ENCODE results near the gene SLC6A20. TPM values are rescaled to one million over a fixed set of nuclear protein-coding genes. Genes with fewer than 3 reads are reported as not detected.

The SLC6A20 gene
- polyA plus RNA-seq, 1 donor = 0.28 TPM

GRCh38 chr3:45778761-45779201, 17.6 kb downstream of the SLC6A20 start:
- no peak for DNase-seq (ENCODE audit: low read depth)

GRCh38 chr3:45777746-45778386, 18.5 kb downstream of the SLC6A20 start:
- no peak for DNase-seq (ENCODE audit: low read depth)

- no peak for DNase-seq (ENCODE audit: low read depth)
Observed at GRCh38 chr3:45777111-45777745, 19.1 kb downstream of the SLC6A20 start.

GRCh38 chr3:45776611-45777010, 19.7 kb downstream of the SLC6A20 start:
- no peak for DNase-seq (ENCODE audit: low read depth)

GRCh38 chr3:45776301-45776595, 20.1 kb downstream of the SLC6A20 start:
- DNase-seq (ENCODE audit: low read depth) = no peak

- no peak for DNase-seq (ENCODE audit: low read depth)
Observed at GRCh38 chr3:45775571-45776300, 20.6 kb downstream of the SLC6A20 start.

GRCh38 chr3:45774581-45775521, 21.5 kb downstream of the SLC6A20 start:
- no peak for DNase-seq (ENCODE audit: low read depth)

- DNase-seq (ENCODE audit: low read depth) = no peak
Observed at GRCh38 chr3:45773714-45774449, 22.5 kb downstream of the SLC6A20 start.

DNA sequence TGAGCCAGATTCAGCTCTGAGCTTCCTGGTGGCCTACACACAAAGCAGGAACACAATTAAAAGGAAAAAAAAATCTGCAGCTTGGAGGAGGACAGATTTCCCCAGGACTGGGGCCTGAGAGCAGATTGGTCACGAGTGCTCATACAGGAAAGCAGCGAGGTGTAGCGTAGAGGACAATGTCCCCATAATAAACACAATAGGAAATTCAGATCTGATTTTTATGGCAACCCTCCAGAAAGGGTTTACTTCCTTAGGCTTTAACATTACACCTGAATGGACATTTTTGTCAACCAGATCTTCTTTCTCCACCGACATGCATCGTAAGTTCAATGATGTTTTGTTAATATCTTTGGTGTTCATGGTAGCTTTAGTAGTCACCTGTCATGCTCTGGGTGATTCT, 23.3 kb downstream of the SLC6A20 start:
- DNase-seq (ENCODE audit: low read depth) = no peak

GRCh38 chr3:45772341-45773035, 23.8 kb downstream of the SLC6A20 start:
- no peak for DNase-seq (ENCODE audit: low read depth)

- no peak for DNase-seq (ENCODE audit: low read depth)
Observed at GRCh38 chr3:45771831-45772230, 24.5 kb downstream of the SLC6A20 start.

- no peak for DNase-seq (ENCODE audit: low read depth)
Observed at GRCh38 chr3:45771166-45771775, 25.1 kb downstream of the SLC6A20 start.

DNA sequence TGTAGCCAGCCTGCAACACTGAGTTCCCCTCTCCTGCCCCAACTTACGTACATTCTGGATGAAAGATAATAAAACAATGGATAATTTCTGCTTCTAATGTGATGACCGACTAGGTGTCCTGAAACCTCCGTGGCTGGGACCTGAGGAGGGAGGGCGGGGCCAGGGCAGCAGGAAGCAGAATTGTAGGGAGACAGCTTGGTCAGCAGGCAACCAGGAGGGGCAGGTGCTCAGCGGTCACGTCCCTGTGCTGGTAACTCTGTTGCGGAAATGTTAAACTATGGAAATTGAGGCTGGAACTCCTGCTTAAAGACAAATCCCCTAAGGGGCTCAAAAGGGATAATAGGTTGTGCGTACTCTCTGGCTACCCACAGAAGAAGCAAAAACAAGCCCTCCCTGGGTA, 30.4 kb downstream of the SLC6A20 start:
- DNase-seq (ENCODE audit: low read depth) = no peak

DNA sequence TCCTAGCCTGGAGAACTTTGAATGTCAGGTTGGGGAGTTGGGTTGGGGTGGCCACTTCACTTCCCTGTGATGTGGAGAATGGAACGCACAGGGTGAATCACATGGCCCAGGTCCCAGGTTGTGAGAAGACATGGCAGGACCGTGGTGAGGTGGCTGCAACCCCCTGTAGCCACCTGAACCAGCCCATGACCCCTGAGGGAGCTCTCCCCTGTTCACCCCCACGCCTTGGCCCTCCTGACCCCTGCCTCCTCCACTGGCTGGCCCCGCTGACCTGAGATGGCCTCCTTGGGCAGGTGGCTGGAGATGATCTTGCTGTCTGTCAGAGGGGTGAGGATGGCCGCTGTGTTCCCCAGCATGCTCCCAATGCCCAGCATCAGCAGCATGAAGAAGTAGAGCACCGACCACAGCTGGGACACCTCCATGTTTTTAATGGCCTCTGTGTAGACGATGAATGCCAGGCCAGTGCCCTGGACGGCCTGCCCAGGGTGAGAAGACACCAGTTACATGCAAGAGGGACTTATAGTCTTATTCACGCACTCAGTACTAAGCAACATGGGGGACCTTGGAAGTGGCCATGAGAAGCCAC, 31.0 kb downstream of the SLC6A20 start:
- DNase-seq (ENCODE audit: low read depth) = no peak

GRCh38 chr3:45763303-45763675, 33.0 kb downstream of the SLC6A20 start:
- DNase-seq (ENCODE audit: low read depth) = no peak

GRCh38 chr3:45762647-45763302, 33.6 kb downstream of the SLC6A20 start:
- DNase-seq (ENCODE audit: low read depth) = no peak

DNA sequence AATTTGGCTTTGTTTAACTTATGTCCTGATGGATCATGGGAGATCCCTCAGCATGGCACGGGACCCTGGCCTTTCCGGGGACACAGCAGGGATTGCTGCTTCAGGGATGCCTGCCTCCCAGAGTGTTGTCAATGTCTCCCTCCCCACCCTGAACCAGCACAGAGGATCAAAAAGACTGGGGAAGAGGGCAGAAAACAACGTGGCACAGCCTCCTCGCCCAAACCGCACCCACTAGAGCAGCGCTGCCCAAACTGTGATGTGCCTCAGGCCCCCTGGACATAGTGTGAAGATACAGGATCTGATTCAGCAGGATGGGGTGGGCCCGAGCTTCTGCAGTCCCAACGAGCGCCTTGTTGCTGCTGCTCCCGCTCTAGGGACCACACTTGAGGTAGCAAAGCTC, 34.5 kb downstream of the SLC6A20 start:
- DNase-seq (ENCODE audit: low read depth) = no peak

DNA sequence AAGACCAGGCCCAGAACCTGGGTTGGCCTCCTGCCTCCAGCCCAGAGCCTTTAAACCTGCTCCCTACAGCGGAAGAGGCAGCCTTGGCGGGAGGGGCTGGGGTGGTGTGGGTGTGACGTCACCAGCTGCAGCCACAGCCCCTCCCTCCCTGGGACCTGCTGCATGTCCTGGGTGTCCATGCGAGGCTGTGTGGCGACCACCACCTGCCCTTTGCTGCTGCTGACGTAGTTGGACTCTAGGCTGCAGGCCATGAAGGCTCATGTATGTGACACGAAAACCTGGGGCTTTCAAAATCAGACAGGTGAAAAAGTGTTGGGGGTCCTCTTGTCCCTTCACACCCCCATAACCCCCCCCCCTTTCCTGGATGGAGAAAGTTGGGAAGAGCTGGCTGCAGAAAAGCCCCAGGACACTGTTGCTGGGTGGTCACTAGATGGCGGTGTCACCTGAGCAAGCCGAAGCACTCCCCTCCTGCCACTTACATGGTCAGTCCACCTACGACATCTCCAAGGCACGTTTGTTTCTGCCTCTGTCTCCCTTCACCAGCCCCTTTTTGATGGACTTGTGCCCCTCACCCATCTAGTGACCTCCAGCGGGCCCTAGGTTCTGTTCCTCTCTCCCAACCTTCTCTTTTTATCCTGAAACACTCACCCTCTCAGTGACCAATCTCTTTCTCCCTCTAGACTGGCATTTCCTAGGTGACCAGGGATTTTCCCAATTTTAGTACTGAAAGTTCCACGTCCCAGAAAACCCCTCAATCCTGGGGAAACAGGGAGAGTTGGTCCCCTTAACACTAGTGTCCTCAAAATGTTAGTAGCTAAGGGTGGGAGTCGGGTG, 35.2 kb downstream of the SLC6A20 start:
- DNase-seq (ENCODE audit: low read depth) = peak; percentile 5

Measured in forelimb muscle (tissue), 1 donor.